MCF 10A (cell line): Measurements from ENCODE around the gene HIGD1A. TPM values are rescaled to one million over a fixed set of nuclear protein-coding genes. Genes with fewer than 3 reads are reported as not detected.
A peak's percentile ranks its signal among the peaks of the same experiment; 100 is the strongest.

Experiments used
- BruUV-seq: library from RNA; stranded (reverse); fragments of 400-500 nt; replicated peaks from 2 replicates; lab custom pipeline; 2021; lab: Mats Ljungman, UMichigan
- CTCF ChIA-PET: fragments of 300-600 bp; sonication (Branson Sonifier 250); formaldehyde crosslinking; extraction: SDS; loops from one replicate; lab custom pipeline; 2021; ENCODE audit warnings: antibody characterized with exemption, inconsistent platforms; lab: Yijun Ruan, JAX
- POLR2A ChIA-PET: fragments of 300-600, 350-650 bp; sonication (Branson Sonifier 250); formaldehyde crosslinking; extraction: SDS; loops from one replicate; lab custom pipeline; 2020; ENCODE audit warnings: antibody characterized with exemption, inconsistent platforms; lab: Yijun Ruan, JAX
- DNase-seq: peaks from one replicate; pipeline ENCODE4 v3.0.0-alpha.2; 2018; ENCODE audit not compliant: unreplicated experiment
- H3K27ac Mint-ChIP-seq: one replicate; pipeline ENCODE4 v1.8.0; 2022; ENCODE audit warnings: mild to moderate bottlenecking, low read depth, mixed read lengths; ENCODE audit not compliant: unreplicated experiment
- H3K27me3 Mint-ChIP-seq: one replicate; pipeline ENCODE4 v1.8.0; 2022; ENCODE audit warnings: mixed read lengths; ENCODE audit not compliant: insufficient read depth, unreplicated experiment
- H3K36me3 Mint-ChIP-seq: one replicate; pipeline ENCODE4 v1.8.0; 2022; ENCODE audit warnings: mild to moderate bottlenecking, moderate library complexity, mixed read lengths; ENCODE audit not compliant: insufficient read depth, unreplicated experiment
- H3K4me1 Mint-ChIP-seq: one replicate; pipeline ENCODE4 v1.8.0; 2022; ENCODE audit warnings: mixed read lengths; ENCODE audit not compliant: insufficient read depth, unreplicated experiment
- H3K4me3 Mint-ChIP-seq: one replicate; pipeline ENCODE4 v1.8.0; 2022; ENCODE audit warnings: mild to moderate bottlenecking, moderate library complexity, mixed read lengths; ENCODE audit not compliant: unreplicated experiment
- H3K9me3 Mint-ChIP-seq: one replicate; pipeline ENCODE4 v1.8.0; 2022; ENCODE audit warnings: mixed read lengths; ENCODE audit not compliant: unreplicated experiment
- intact Hi-C: fragments of 100-400 bp; cut with micrococcal nuclease; formaldehyde crosslinking; loops from 2 replicates; pipeline ENCODE4 v1.14.1; 2022
- total RNA-seq: library from RNA; stranded (reverse); gene quantifications from 2 replicates; pipeline ENCODE4 v1.2.3, GENCODE V29; 2022
- TF ChIP-seq, protein P1 (sequence below): fragments of 200-600 bp; IDR thresholded peaks from one replicate; pipeline ENCODE4 v1.8.0; 2022; ENCODE audit warnings: antibody characterized with exemption, mild to moderate bottlenecking; ENCODE audit not compliant: unreplicated experiment

HIGD1A gene
- total RNA-seq, 1 experiment from 2014 or later = 140 TPM

DNA sequence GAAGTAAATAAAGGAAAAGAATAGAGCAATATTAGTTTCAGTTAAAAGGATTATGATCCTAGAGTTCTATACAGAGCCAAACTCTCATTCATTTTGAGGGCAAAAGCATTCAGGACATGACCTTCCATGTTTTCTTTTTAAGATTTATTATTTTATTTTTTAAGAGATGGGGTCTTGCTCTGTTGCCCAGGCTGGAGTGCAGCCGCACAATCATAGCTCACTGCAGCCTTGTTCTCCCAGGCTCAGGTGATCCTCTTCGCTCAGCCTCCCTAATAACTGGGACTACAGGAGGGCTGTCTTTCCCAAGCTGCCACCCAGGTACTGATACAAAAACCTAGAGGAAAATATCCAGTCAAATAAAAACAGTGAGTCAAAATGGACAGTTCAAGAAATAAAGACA lies 17.7 kb downstream of the HIGD1A start:
- no peak for DNase-seq
- ChIA-PET CTCF (interaction anchor here (0.6 to 1.5 kb wide), 5 partner anchors 17 to 253 kb away, joined by 3 to 5 read pairs (median 3); no protein-coding TSS in a partner anchor), POLR2A (interaction anchor here (0.9 to 4.7 kb wide), 4 partner anchors 8 to 103 kb away, joined by 3 to 30 read pairs (median 7); partner anchors contain the start of gene HIGD1A)
- peak overlapping the region; percentile 66 for H3K27ac Mint-ChIP-seq
- TF ChIP-seq, protein P1, sequence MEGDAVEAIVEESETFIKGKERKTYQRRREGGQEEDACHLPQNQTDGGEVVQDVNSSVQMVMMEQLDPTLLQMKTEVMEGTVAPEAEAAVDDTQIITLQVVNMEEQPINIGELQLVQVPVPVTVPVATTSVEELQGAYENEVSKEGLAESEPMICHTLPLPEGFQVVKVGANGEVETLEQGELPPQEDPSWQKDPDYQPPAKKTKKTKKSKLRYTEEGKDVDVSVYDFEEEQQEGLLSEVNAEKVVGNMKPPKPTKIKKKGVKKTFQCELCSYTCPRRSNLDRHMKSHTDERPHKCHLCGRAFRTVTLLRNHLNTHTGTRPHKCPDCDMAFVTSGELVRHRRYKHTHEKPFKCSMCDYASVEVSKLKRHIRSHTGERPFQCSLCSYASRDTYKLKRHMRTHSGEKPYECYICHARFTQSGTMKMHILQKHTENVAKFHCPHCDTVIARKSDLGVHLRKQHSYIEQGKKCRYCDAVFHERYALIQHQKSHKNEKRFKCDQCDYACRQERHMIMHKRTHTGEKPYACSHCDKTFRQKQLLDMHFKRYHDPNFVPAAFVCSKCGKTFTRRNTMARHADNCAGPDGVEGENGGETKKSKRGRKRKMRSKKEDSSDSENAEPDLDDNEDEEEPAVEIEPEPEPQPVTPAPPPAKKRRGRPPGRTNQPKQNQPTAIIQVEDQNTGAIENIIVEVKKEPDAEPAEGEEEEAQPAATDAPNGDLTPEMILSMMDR = no peak
- no peaks in the 10 kb centered on the region for H3K27me3 Mint-ChIP-seq
- H3K9me3 Mint-ChIP-seq = no peaks in the 10 kb centered on the region
- H3K4me1 Mint-ChIP-seq = peaks cover 21% of the 10 kb centered on the region
- intact Hi-C loops = no loop called here
- H3K4me3 Mint-ChIP-seq = no peak overlapping the region
- peaks cover 83% of the 10 kb centered on the region for H3K36me3 Mint-ChIP-seq
- no TSS peak for BruUV-seq

DNA sequence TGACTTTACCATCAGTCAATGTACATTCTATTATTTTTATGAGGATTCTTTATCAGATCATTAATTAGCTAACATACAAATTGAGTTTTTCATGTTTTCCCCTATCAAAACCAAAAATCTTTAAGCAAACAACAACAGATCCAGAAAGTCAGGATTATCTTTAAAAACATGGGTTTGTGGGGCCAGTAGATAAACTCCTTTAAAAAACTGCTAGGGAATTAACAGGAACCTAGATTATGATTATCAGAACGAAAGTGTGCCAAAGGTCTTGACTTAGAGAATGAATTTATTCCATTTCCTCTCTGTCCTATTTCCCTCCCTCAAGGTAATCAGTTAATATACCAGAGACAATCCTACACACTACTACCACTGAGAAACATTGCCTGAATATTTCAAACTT lies 18.1 kb downstream of the HIGD1A start:
- Mint-ChIP-seq H3K36me3 (peaks cover 83% of the 10 kb centered on the region), H3K27ac (no peak overlapping the region), H3K4me3 (no peak overlapping the region), H3K27me3 (no peaks in the 10 kb centered on the region), H3K9me3 (no peaks in the 10 kb centered on the region), H3K4me1 (peaks cover 22% of the 10 kb centered on the region)
- ChIA-PET POLR2A (interaction anchor here (1.2 to 4.7 kb wide), 3 partner anchors 8 to 18 kb away, joined by 5 to 30 read pairs (median 11); partner anchors contain the start of gene HIGD1A), CTCF (interaction anchor here (0.6 to 1.2 kb wide), 5 partner anchors 17 to 252 kb away, joined by 3 to 5 read pairs (median 3); no protein-coding TSS in a partner anchor)
- intact Hi-C loops = no loop called here
- TF ChIP-seq, protein P1 = no peak
- BruUV-seq = no TSS peak
- DNase-seq = no peak

DNA sequence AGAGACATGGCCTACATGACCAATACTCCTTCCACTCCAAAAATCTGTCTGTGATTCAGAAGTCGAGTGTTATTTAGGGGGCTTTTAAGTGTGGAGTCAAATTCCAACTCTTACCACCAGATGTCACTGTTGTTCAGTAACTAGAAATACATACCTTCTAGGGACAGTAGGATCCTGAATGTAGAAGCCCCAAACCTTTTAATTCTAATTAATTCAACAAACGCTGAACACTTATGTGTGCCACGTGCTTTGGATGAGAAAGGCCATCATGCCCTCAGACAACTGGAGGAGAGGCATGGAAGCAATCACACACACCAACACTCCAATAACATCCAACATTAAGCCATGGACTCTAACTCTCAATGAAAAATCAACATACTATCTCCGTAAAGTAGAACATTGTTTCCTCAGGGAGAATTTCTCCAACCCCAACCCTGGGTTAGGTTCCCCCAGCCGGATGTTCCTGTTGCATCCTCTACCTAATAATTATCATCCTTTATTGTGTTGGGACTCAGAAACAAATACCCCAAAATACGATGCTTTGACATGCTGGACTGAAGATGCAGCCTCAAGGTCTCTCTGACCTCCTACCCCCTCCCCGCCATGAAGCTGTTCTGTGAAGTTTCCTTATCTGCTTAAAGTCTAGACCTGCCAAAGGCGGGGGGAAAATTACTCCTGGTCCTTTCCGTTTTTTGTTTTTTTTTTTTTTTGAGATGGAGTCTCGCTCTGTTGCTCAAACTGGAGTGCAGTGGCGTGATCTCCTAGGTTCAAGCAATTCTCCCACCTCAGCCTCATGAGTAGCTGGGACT lies 23.2 kb downstream of the HIGD1A start:
- Mint-ChIP-seq H3K4me1 (peaks cover 42% of the 10 kb centered on the region), H3K27me3 (no peaks in the 10 kb centered on the region), H3K4me3 (no peak overlapping the region), H3K36me3 (peaks cover 55% of the 10 kb centered on the region), H3K9me3 (no peaks in the 10 kb centered on the region), H3K27ac (peak overlapping the region; percentile 97)
- intact Hi-C loops = loop anchor here (1.0 to 2.0 kb wide), 3 partner anchors 50 to 100 kb away; no protein-coding TSS in a partner anchor
- CTCF ChIA-PET = interaction anchor here (0.6 to 5.8 kb wide), 23 partner anchors 14 to 455 kb away, joined by 3 to 57 read pairs (median 4); partner anchors contain the start of gene NKTR
- TF ChIP-seq, protein P1 = peak; percentile 72
- POLR2A ChIA-PET = interaction anchor here (0.7 to 3.6 kb wide), 9 partner anchors 11 to 838 kb away, joined by 3 to 51 read pairs (median 5); partner anchors contain the start of gene HIGD1A
- peak; percentile 72 for DNase-seq
- BruUV-seq = no TSS peak

DNA sequence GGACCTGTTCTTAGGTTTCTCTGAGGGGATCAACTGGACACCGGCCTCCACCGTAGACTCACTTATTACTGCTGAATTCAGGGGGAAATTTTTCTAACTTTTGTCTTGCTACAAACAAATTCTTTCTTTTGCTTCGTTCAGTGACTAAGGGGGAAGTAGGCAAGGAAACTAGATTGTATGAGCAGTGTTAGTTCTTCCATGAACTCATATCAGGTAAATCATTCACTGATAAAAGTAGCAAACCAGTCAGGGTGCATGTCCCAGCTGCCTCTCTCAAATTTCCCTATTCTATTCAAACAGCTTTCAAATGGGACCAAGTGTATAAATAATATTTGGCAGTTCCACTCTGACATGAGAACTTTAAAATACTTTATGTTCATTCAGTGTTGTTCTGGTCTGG lies 23.9 kb downstream of the HIGD1A start:
- POLR2A ChIA-PET = interaction anchor here (0.6 to 3.6 kb wide), 15 partner anchors 11 to 839 kb away, joined by 3 to 51 read pairs (median 5); partner anchors contain the start of gene HIGD1A
- TF ChIP-seq, protein P1 = no peak
- CTCF ChIA-PET = interaction anchor here (0.7 to 5.8 kb wide), 30 partner anchors 10 to 570 kb away, joined by 3 to 57 read pairs (median 5); partner anchors contain the start of genes CYP8B1, HIGD1A and NKTR
- Mint-ChIP-seq H3K27me3 (no peaks in the 10 kb centered on the region), H3K9me3 (no peaks in the 10 kb centered on the region), H3K27ac (peak overlapping the region; percentile 97), H3K36me3 (peaks cover 53% of the 10 kb centered on the region), H3K4me1 (peaks cover 42% of the 10 kb centered on the region), H3K4me3 (no peak overlapping the region)
- intact Hi-C loops = loop anchor here (2.0 kb wide), 1 partner anchor 50 kb away; no protein-coding TSS in a partner anchor
- no TSS peak for BruUV-seq
- no peak for DNase-seq
